GM18517 (cell line): Measurements from ENCODE around the gene PTPRZ1.

Source experiments
- ATAC-seq: cut with Tn5 transposase; IDR thresholded peaks from one replicate; pipeline ENCODE4 v1.9.1; 2021; ENCODE audit warnings: mild to moderate bottlenecking, moderate library complexity; ENCODE audit not compliant: unreplicated experiment

The PTPRZ1 gene

GRCh38 chr7:121872831-121873288 lies at the start of gene PTPRZ1:
TSS of gene PTPRZ1 (plus strand) at chr7:121873161. CDS start at chr7:121873500, 339 bp downstream.
- ATAC-seq: no peak

GRCh38 chr7:121824276-121824675 lies 48.7 kb upstream of the PTPRZ1 start:
- no peak for ATAC-seq

- ATAC-seq: no peak
These were observed 41.6 kb upstream of the PTPRZ1 start for GRCh38 chr7:121831351-121831750.

- no peak for ATAC-seq
These were observed 41.2 kb upstream of the PTPRZ1 start for GRCh38 chr7:121831801-121832200.

GRCh38 chr7:121832347-121832746 lies 40.6 kb upstream of the PTPRZ1 start:
- no peak for ATAC-seq

GRCh38 chr7:121833991-121834390 lies 39.0 kb upstream of the PTPRZ1 start:
- ATAC-seq: no peak

GRCh38 chr7:121837462-121837861 lies 35.5 kb upstream of the PTPRZ1 start:
- no peak for ATAC-seq

- ATAC-seq: no peak
These were observed 25.9 kb upstream of the PTPRZ1 start for GRCh38 chr7:121847041-121847440.

- ATAC-seq: no peak
These were observed 19.7 kb upstream of the PTPRZ1 start for GRCh38 chr7:121853307-121853706.

- ATAC-seq: no peak
These were observed 12.0 kb upstream of the PTPRZ1 start for GRCh38 chr7:121860953-121861352.

GRCh38 chr7:121862591-121862990 lies 10.4 kb upstream of the PTPRZ1 start:
- ATAC-seq: no peak

- no peak for ATAC-seq
These were observed 1.8 kb upstream of the PTPRZ1 start for GRCh38 chr7:121871188-121871587.

GRCh38 chr7:121873289-121874194 lies 581 bp downstream of the PTPRZ1 start:
- ATAC-seq: no peak

GRCh38 chr7:121874298-121874697 lies 1.3 kb downstream of the PTPRZ1 start:
- ATAC-seq: no peak

GRCh38 chr7:121875203-121875602 lies 2.2 kb downstream of the PTPRZ1 start:
- ATAC-seq: no peak

- no peak for ATAC-seq
These were observed 3.9 kb downstream of the PTPRZ1 start for GRCh38 chr7:121876656-121877500.

- no peak for ATAC-seq
These were observed 6.0 kb downstream of the PTPRZ1 start for GRCh38 chr7:121878918-121879464.

- ATAC-seq: no peak
These were observed 6.6 kb downstream of the PTPRZ1 start for GRCh38 chr7:121879544-121879943.

GRCh38 chr7:121882731-121883130 lies 9.8 kb downstream of the PTPRZ1 start:
- no peak for ATAC-seq

- ATAC-seq: no peak
These were observed 12.4 kb downstream of the PTPRZ1 start for GRCh38 chr7:121885166-121885920.

- no peak for ATAC-seq
These were observed 14.7 kb downstream of the PTPRZ1 start for GRCh38 chr7:121887634-121888033.
